ENCODE measurements around the gene DGKQ.

DGKQ gene

GRCh38 chr4:951186-951585 lies 22.2 kb downstream of the DGKQ start:
- H3K14ac ChIP-seq (ENCODE audit: low read length) = no peak overlapping the region

GRCh38 chr4:950136-951020 lies 23.0 kb downstream of the DGKQ start:
- H3K27me3 ChIP-seq (ENCODE audit: insufficient read depth, low read length) = no peaks in the 10 kb centered on the region
- no peak for DNase-seq
- no peak overlapping the region for H3K9ac ChIP-seq (ENCODE audit: low read length)
- no peak overlapping the region for H3K23ac ChIP-seq (ENCODE audit: low read length)
- no peaks in the 10 kb centered on the region for H3K9me3 ChIP-seq (ENCODE audit: insufficient read depth, low read depth, low read length)
- H2BK5ac ChIP-seq (ENCODE audit: low read depth, low read length, poor library complexity) = no peak overlapping the region
- H3K4me1 ChIP-seq (ENCODE audit: control insufficient read depth in 1 of 2, insufficient read depth in 2 of 2, low read length in 2 of 2) = peaks cover 3 to 9% of the 10 kb centered on the region in 2 experiments
- H4K12ac ChIP-seq (ENCODE audit: low read depth, low read length) = no peak overlapping the region
- H3K14ac ChIP-seq (ENCODE audit: low read length) = no peak overlapping the region
- no peak overlapping the region for H3K4ac ChIP-seq (ENCODE audit: low read depth, low read length)
- WGBS (ENCODE audit: extremely low coverage, insufficient coverage, insufficient read length) = no CpG with 5 or more reads among the region's 30 CpGs
- H3K4me3 ChIP-seq (ENCODE audit: low read depth, low read length) = no peak overlapping the region
- no peaks in the 10 kb centered on the region for H3K79me1 ChIP-seq (ENCODE audit: low read length)
- H3K4me2 ChIP-seq (ENCODE audit: low read length) = no peak overlapping the region
- no peaks in the 10 kb centered on the region for H3K79me2 ChIP-seq (ENCODE audit: control insufficient read depth, insufficient read depth, low read length, poor library complexity)
- H2BK120ac ChIP-seq (ENCODE audit: insufficient read depth, low read length, poor library complexity) = no peak overlapping the region
- no peak overlapping the region for H2AK5ac ChIP-seq (ENCODE audit: low read length)
- H2AFZ ChIP-seq (ENCODE audit: insufficient read depth, low read length, poor library complexity) = no peak overlapping the region
- H3K18ac ChIP-seq (ENCODE audit: low read length) = no peak overlapping the region
- no peak overlapping the region for H4K8ac ChIP-seq (ENCODE audit: low read depth, low read length)
- no peak overlapping the region for H2BK12ac ChIP-seq (ENCODE audit: low read length)
- H4K91ac ChIP-seq (ENCODE audit: low read depth, low read length) = no peak overlapping the region
- H3K36me3 ChIP-seq (ENCODE audit: control insufficient read depth in 1 of 2, insufficient read depth in 2 of 2, low read length in 2 of 2) = peaks cover 0 to 8% of the 10 kb centered on the region in 2 experiments
- no peak overlapping the region for H3K27ac ChIP-seq (ENCODE audit: low read depth, low read length)

More at GRCh38 chr4:951186-951585, 22.2 kb downstream of the DGKQ start:
- Histone ChIP-seq H3K27me3 (ENCODE audit: insufficient read depth, low read length) (no peaks in the 10 kb centered on the region), H3K9me3 (ENCODE audit: insufficient read depth, low read depth, low read length) (no peaks in the 10 kb centered on the region), H3K36me3 (ENCODE audit: control insufficient read depth in 1 of 2, insufficient read depth in 2 of 2, low read length in 2 of 2) (peaks cover 0 to 9% of the 10 kb centered on the region in 2 experiments), H4K8ac (ENCODE audit: low read depth, low read length) (no peak overlapping the region), H3K9ac (ENCODE audit: low read length) (no peak overlapping the region), H3K79me2 (ENCODE audit: control insufficient read depth, insufficient read depth, low read length, poor library complexity) (no peaks in the 10 kb centered on the region), H2BK5ac (ENCODE audit: low read depth, low read length, poor library complexity) (no peak overlapping the region), H3K79me1 (ENCODE audit: low read length) (no peaks in the 10 kb centered on the region), H3K27ac (ENCODE audit: low read depth, low read length) (no peak overlapping the region), H2AFZ (ENCODE audit: insufficient read depth, low read length, poor library complexity) (no peak overlapping the region), H2AK5ac (ENCODE audit: low read length) (no peak overlapping the region), H2BK12ac (ENCODE audit: low read length) (no peak overlapping the region), H3K4me2 (ENCODE audit: low read length) (no peak overlapping the region), H4K91ac (ENCODE audit: low read depth, low read length) (no peak overlapping the region), H4K12ac (ENCODE audit: low read depth, low read length) (no peak overlapping the region), H3K4me3 (ENCODE audit: low read depth, low read length) (no peak overlapping the region), H3K4ac (ENCODE audit: low read depth, low read length) (no peak overlapping the region), H3K18ac (ENCODE audit: low read length) (no peak overlapping the region), H3K23ac (ENCODE audit: low read length) (no peak overlapping the region), H2BK120ac (ENCODE audit: insufficient read depth, low read length, poor library complexity) (no peak overlapping the region), H3K4me1 (ENCODE audit: control insufficient read depth in 1 of 2, insufficient read depth in 2 of 2, low read length in 2 of 2) (peaks cover 3 to 9% of the 10 kb centered on the region in 2 experiments)
- DNase-seq = no peak
- no CpG with 5 or more reads among the region's 7 CpGs for WGBS (ENCODE audit: extremely low coverage, insufficient coverage, insufficient read length)

- H3K4me2 ChIP-seq (ENCODE audit: low read length) = no peak overlapping the region
- H3K4ac ChIP-seq (ENCODE audit: low read depth, low read length) = no peak overlapping the region
- H2BK5ac ChIP-seq (ENCODE audit: low read depth, low read length, poor library complexity) = no peak overlapping the region
- H3K9ac ChIP-seq (ENCODE audit: low read length) = no peak overlapping the region
- no peak overlapping the region for H2BK120ac ChIP-seq (ENCODE audit: insufficient read depth, low read length, poor library complexity)
- no peak overlapping the region for H2BK12ac ChIP-seq (ENCODE audit: low read length)
- H3K36me3 ChIP-seq (ENCODE audit: control insufficient read depth in 1 of 2, insufficient read depth in 2 of 2, low read length in 2 of 2) = peaks cover 0 to 5% of the 10 kb centered on the region in 2 experiments
- no peak overlapping the region for H4K8ac ChIP-seq (ENCODE audit: low read depth, low read length)
- H3K23ac ChIP-seq (ENCODE audit: low read length) = no peak overlapping the region
- no peak overlapping the region for H2AK5ac ChIP-seq (ENCODE audit: low read length)
- no CpG with 5 or more reads among the region's 20 CpGs for WGBS (ENCODE audit: extremely low coverage, insufficient coverage, insufficient read length)
- no peak overlapping the region for H4K91ac ChIP-seq (ENCODE audit: low read depth, low read length)
- no peak overlapping the region for H4K12ac ChIP-seq (ENCODE audit: low read depth, low read length)
- no peaks in the 10 kb centered on the region for H3K9me3 ChIP-seq (ENCODE audit: insufficient read depth, low read depth, low read length)
- no peaks in the 10 kb centered on the region for H3K79me1 ChIP-seq (ENCODE audit: low read length)
- H3K79me2 ChIP-seq (ENCODE audit: control insufficient read depth, insufficient read depth, low read length, poor library complexity) = no peaks in the 10 kb centered on the region
- no peak overlapping the region for H3K18ac ChIP-seq (ENCODE audit: low read length)
- H3K14ac ChIP-seq (ENCODE audit: low read length) = no peak overlapping the region
- no peak for DNase-seq
- H2AFZ ChIP-seq (ENCODE audit: insufficient read depth, low read length, poor library complexity) = no peak overlapping the region
- H3K27me3 ChIP-seq (ENCODE audit: insufficient read depth, low read length) = no peaks in the 10 kb centered on the region
- H3K27ac ChIP-seq (ENCODE audit: low read depth, low read length) = no peak overlapping the region
- H3K4me3 ChIP-seq (ENCODE audit: low read depth, low read length) = no peak overlapping the region
- H3K4me1 ChIP-seq (ENCODE audit: control insufficient read depth in 1 of 2, insufficient read depth in 2 of 2, low read length in 2 of 2) = peaks cover 3 to 9% of the 10 kb centered on the region in 2 experiments
Observed at GRCh38 chr4:949656-950055, 23.7 kb downstream of the DGKQ start.

GRCh38 chr4:948936-949300 lies 24.5 kb downstream of the DGKQ start:
- DNase-seq = no peak
- no peak overlapping the region for H3K4me2 ChIP-seq (ENCODE audit: low read length)
- no peak overlapping the region for H3K4ac ChIP-seq (ENCODE audit: low read depth, low read length)
- H4K91ac ChIP-seq (ENCODE audit: low read depth, low read length) = no peak overlapping the region
- H2BK5ac ChIP-seq (ENCODE audit: low read depth, low read length, poor library complexity) = no peak overlapping the region
- no peaks in the 10 kb centered on the region for H3K9me3 ChIP-seq (ENCODE audit: insufficient read depth, low read depth, low read length)
- no peak overlapping the region for H3K23ac ChIP-seq (ENCODE audit: low read length)
- H3K27me3 ChIP-seq (ENCODE audit: insufficient read depth, low read length) = peaks cover 2% of the 10 kb centered on the region
- H3K27ac ChIP-seq (ENCODE audit: low read depth, low read length) = no peak overlapping the region
- H3K4me3 ChIP-seq (ENCODE audit: low read depth, low read length) = no peak overlapping the region
- H2BK12ac ChIP-seq (ENCODE audit: low read length) = no peak overlapping the region
- H3K18ac ChIP-seq (ENCODE audit: low read length) = no peak overlapping the region
- H4K12ac ChIP-seq (ENCODE audit: low read depth, low read length) = no peak overlapping the region
- H3K9ac ChIP-seq (ENCODE audit: low read length) = no peak overlapping the region
- H2AK5ac ChIP-seq (ENCODE audit: low read length) = no peak overlapping the region
- no CpG with 5 or more reads among the region's 13 CpGs for WGBS (ENCODE audit: extremely low coverage, insufficient coverage, insufficient read length)
- peaks cover 0 to 5% of the 10 kb centered on the region in 2 experiments for H3K36me3 ChIP-seq (ENCODE audit: control insufficient read depth in 1 of 2, insufficient read depth in 2 of 2, low read length in 2 of 2)
- no peak overlapping the region for H3K14ac ChIP-seq (ENCODE audit: low read length)
- peaks cover 3 to 9% of the 10 kb centered on the region in 2 experiments for H3K4me1 ChIP-seq (ENCODE audit: control insufficient read depth in 1 of 2, insufficient read depth in 2 of 2, low read length in 2 of 2)
- H2AFZ ChIP-seq (ENCODE audit: insufficient read depth, low read length, poor library complexity) = no peak overlapping the region
- no peaks in the 10 kb centered on the region for H3K79me1 ChIP-seq (ENCODE audit: low read length)
- no peaks in the 10 kb centered on the region for H3K79me2 ChIP-seq (ENCODE audit: control insufficient read depth, insufficient read depth, low read length, poor library complexity)
- no peak overlapping the region for H4K8ac ChIP-seq (ENCODE audit: low read depth, low read length)
- no peak overlapping the region for H2BK120ac ChIP-seq (ENCODE audit: insufficient read depth, low read length, poor library complexity)

Measured in trophoblast cell (in vitro differentiated cells and primary cell).